ENCODE measurements around the gene SYT17. TPM values are rescaled to one million over a fixed set of nuclear protein-coding genes. Genes with fewer than 3 reads are reported as not detected.

The SYT17 gene
- polyA plus RNA-seq, 1 donor (not counting 4 experiments of a cell fraction or from before 2014, with no cell fraction given) = not detected

DNA sequence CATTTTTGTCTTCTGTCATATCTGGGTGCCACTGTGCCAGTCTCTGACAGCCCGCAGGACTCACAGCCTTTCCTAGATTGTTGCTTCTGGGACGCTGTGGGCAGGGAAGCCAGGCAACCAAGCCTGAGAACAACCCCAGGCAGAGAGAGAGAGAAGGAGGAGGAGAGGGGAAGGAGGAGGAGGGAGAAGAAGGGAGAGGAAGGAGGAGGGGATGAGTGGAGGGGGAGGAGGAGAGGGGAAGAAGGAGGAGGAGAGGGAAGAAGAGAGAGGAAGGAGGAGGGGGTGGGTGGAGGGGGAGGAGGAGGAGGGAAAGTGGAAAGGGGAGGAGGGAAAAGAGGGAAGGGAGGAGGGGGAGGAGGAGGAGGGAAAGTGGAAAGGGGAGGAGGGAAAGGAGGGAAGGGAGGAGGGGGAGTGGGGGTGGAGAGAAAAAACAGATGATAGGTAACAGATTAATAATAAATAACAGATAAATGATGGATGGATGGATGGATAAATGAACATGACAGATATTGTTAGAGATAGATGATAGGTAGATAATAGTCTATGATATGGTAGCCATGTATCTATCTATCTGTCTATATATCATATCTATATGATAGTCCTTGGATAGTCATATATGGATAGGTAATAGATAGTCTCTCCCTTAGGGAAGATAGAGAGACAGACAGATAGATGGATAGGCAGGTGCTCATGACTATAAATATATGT, 146.8 kb downstream of the SYT17 start:
- H3K4me1 ChIP-seq (ENCODE audit: control insufficient read depth, extremely low read depth, insufficient read depth, low read length) = no peaks in the 10 kb centered on the region
- no peaks in the 10 kb centered on the region for H3K27me3 ChIP-seq (ENCODE audit: control insufficient read depth, extremely low read depth, insufficient read depth, low read length)
- DNase-seq (ENCODE audit: low read depth, low spot score) (no peak), FAIRE-seq (no peak)
- H3K9ac ChIP-seq (ENCODE audit: control insufficient read depth, extremely low read depth, insufficient read depth, low read length) = no peak overlapping the region
- TF ChIP-seq EZH2 (IDR thresholded peaks at IDR 0.05; ENCODE audit: low read length) = no peak
- TF ChIP-seq, protein P1, sequence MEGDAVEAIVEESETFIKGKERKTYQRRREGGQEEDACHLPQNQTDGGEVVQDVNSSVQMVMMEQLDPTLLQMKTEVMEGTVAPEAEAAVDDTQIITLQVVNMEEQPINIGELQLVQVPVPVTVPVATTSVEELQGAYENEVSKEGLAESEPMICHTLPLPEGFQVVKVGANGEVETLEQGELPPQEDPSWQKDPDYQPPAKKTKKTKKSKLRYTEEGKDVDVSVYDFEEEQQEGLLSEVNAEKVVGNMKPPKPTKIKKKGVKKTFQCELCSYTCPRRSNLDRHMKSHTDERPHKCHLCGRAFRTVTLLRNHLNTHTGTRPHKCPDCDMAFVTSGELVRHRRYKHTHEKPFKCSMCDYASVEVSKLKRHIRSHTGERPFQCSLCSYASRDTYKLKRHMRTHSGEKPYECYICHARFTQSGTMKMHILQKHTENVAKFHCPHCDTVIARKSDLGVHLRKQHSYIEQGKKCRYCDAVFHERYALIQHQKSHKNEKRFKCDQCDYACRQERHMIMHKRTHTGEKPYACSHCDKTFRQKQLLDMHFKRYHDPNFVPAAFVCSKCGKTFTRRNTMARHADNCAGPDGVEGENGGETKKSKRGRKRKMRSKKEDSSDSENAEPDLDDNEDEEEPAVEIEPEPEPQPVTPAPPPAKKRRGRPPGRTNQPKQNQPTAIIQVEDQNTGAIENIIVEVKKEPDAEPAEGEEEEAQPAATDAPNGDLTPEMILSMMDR (optimal IDR thresholded peaks at IDR 0.05 in 1 of 3, IDR thresholded peaks at IDR 0.05 in 1 of 3, conservative IDR thresholded peaks at IDR 0.05 in 1 of 3; ENCODE audit: extremely low read depth in 1 of 3, insufficient read depth in 2 of 3, low read length in 3 of 3) = no peak
- H3K4me3 ChIP-seq (ENCODE audit: control insufficient read depth in 2 of 3, extremely low read depth in 1 of 3, insufficient read depth in 2 of 3, low read depth in 1 of 3, low read length in 3 of 3) = no peak overlapping the region
- no peaks in the 10 kb centered on the region for H3K9me3 ChIP-seq (ENCODE audit: control insufficient read depth, low read depth, low read length)
- no peaks in the 10 kb centered on the region for H3K79me2 ChIP-seq (ENCODE audit: control insufficient read depth, insufficient read depth, low read length)
- no peaks in the 10 kb centered on the region for H4K20me1 ChIP-seq (ENCODE audit: control insufficient read depth, extremely low read depth, insufficient read depth, low read length)
- H3K36me3 ChIP-seq (ENCODE audit: control insufficient read depth in 2 of 2, extremely low read depth in 1 of 2, insufficient read depth in 2 of 2, low read length in 2 of 2) = no peaks in the 10 kb centered on the region
- dilution Hi-C loops (cut with MboI; ENCODE audit: extremely low pct_ligation_motif_present, low sequenced_read_pairs) = no loop called here
- H3K9me1 ChIP-seq (ENCODE audit: control insufficient read depth, extremely low read depth, insufficient read depth, low read length) = no peaks in the 10 kb centered on the region
- no peak overlapping the region for H3K27ac ChIP-seq (ENCODE audit: control insufficient read depth, insufficient read depth, low read length)
- no peak overlapping the region for H3K4me2 ChIP-seq (ENCODE audit: control insufficient read depth, extremely low read depth, insufficient read depth, low read depth, low read length)
- no peak overlapping the region for H2AFZ ChIP-seq (ENCODE audit: control insufficient read depth, low read length)

- H3K9me1 ChIP-seq (ENCODE audit: control insufficient read depth, extremely low read depth, insufficient read depth, low read length) = no peaks in the 10 kb centered on the region
- no peak overlapping the region for H3K4me2 ChIP-seq (ENCODE audit: control insufficient read depth, extremely low read depth, insufficient read depth, low read depth, low read length)
- H3K4me1 ChIP-seq (ENCODE audit: control insufficient read depth, extremely low read depth, insufficient read depth, low read length) = no peaks in the 10 kb centered on the region
- H3K79me2 ChIP-seq (ENCODE audit: control insufficient read depth, insufficient read depth, low read length) = no peaks in the 10 kb centered on the region
- H3K9me3 ChIP-seq (ENCODE audit: control insufficient read depth, low read depth, low read length) = no peaks in the 10 kb centered on the region
- no peaks in the 10 kb centered on the region for H3K27me3 ChIP-seq (ENCODE audit: control insufficient read depth, extremely low read depth, insufficient read depth, low read length)
- no peaks in the 10 kb centered on the region for H3K36me3 ChIP-seq (ENCODE audit: control insufficient read depth in 2 of 2, extremely low read depth in 1 of 2, insufficient read depth in 2 of 2, low read length in 2 of 2)
- DNase-seq (ENCODE audit: low read depth, low spot score) (no peak), FAIRE-seq (no peak)
- no peak overlapping the region for H3K9ac ChIP-seq (ENCODE audit: control insufficient read depth, extremely low read depth, insufficient read depth, low read length)
- H4K20me1 ChIP-seq (ENCODE audit: control insufficient read depth, extremely low read depth, insufficient read depth, low read length) = no peaks in the 10 kb centered on the region
- no peak overlapping the region for H2AFZ ChIP-seq (ENCODE audit: control insufficient read depth, low read length)
- no peak overlapping the region for H3K27ac ChIP-seq (ENCODE audit: control insufficient read depth, insufficient read depth, low read length)
- dilution Hi-C loops (cut with MboI; ENCODE audit: extremely low pct_ligation_motif_present, low sequenced_read_pairs) = no loop called here
- TF ChIP-seq, protein P1 (optimal IDR thresholded peaks at IDR 0.05 in 1 of 3, IDR thresholded peaks at IDR 0.05 in 1 of 3, conservative IDR thresholded peaks at IDR 0.05 in 1 of 3; ENCODE audit: extremely low read depth in 1 of 3, insufficient read depth in 2 of 3, low read length in 3 of 3) = no peak
- no peak for TF ChIP-seq EZH2 (IDR thresholded peaks at IDR 0.05; ENCODE audit: low read length)
- H3K4me3 ChIP-seq (ENCODE audit: control insufficient read depth in 2 of 3, extremely low read depth in 1 of 3, insufficient read depth in 2 of 3, low read depth in 1 of 3, low read length in 3 of 3) = no peak overlapping the region
These were observed 147.9 kb downstream of the SYT17 start for GRCh38 chr16:19315889-19316433.
